NCI-H1105 treated with DMSO at 0.1 percent for 48 hours (cell line): ENCODE data around the gene SCGB3A1.

Source experiments
- DNase-seq: peaks from one replicate; lab custom pipeline; 2025; lab: John Stamatoyannopoulos, UW

Gene SCGB3A1, protein sequence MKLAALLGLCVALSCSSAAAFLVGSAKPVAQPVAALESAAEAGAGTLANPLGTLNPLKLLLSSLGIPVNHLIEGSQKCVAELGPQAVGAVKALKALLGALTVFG

DNA sequence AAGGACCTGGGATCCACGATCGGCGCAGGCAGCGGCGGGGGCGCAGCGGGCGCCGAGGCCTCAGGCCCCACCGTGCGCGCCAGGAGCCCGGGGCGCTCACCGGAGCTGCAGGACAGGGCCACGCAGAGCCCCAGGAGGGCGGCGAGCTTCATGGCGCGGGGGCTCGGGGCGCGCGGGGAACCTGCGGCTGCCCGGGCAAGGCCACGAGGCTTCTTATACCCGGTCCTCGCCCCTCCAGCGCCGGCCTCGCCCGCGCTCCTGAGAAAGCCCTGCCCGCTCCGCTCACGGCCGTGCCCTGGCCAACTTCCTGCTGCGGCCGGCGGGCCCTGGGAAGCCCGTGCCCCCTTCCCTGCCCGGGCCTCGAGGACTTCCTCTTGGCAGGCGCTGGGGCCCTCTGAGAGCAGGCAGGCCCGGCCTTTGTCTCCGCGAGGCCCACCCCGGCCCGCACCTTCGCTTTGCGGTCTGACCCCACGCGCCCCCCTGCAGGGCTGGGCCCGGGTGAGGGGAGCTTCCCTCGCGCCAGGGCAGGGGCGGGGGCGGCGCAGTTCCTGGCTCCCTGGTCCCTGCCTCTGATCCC, at the start of gene SCGB3A1:
SCGB3A1 (minus strand) TSS at position 189 of the 577 bp plus-strand sequence; CDS start at position 152, 37 bp downstream.
- no peak for DNase-seq

DNA sequence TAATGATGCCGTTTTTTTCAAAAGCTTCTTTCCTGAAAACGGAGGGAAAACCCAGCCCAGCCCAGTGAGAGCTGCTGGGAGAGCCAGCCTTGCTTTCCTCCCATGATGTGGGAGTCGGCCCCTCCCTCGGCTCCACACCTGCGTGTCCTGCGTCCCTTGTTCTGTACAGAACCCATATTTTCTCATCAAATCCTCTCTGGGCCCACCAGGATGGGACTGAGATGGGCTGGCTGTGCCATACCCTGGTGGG, 49.2 kb upstream of the SCGB3A1 start:
- no peak for DNase-seq

DNA sequence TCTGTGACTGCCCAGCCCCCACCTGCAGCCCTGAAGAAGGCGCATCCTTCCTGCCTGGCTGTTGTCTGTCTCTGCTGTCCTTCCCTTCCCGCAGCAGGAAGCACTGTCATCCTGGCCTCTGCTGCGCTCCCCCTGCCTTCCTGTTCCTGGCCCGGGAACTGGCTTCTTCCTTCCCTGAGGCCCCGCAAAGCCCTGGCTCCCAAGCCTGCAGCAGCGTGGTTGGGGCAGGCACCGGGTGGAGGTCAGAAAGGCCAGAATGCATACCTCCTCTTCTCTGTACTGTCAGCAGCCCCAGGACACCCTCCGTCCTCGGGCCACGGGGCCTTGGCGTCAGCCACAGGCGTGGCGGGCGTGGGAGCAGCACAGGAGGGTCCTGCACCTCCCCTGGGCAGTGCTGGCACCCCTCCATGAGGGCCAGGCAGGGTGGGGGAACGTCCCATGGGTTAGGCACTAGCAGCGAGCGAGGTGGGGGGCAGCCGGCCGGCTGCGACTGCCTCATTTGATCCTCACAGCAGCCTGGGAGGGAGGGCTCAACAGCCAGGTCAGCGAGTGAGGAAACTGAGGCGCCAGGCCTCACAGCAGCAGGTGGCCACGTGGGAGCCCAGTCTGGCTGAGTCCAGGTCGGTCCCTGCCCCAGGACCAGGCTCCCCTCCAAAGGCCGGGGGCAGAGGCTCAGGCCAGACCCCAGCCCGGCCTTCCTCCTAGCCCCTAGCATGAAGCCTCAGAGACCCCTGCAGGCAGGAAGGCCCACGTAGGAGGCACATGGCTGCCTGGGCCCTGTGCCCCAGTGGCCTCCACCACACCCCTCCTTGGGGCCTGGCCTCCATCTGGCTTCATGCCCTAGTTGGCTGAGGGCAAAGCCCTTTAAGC, 48.7 kb upstream of the SCGB3A1 start:
- DNase-seq = no peak

DNA sequence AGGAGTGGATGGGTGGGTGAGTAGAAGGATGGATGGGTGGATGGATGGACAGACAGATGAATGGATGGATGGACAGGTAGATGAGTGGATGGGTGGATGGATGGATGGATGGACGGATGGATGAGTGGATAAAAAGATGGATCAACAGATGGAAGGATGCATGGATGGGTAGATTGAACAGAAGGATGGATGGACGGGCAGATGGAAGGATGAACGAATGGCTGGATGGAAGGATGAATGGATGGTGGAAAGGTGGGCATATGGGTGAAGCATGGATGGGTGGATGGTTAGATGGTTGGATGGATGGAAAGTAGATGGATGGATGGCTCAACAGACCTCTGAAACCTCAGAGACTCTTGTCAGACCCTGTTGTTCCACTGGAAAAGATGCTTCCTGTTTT, 48.0 kb upstream of the SCGB3A1 start:
- DNase-seq = no peak

DNA sequence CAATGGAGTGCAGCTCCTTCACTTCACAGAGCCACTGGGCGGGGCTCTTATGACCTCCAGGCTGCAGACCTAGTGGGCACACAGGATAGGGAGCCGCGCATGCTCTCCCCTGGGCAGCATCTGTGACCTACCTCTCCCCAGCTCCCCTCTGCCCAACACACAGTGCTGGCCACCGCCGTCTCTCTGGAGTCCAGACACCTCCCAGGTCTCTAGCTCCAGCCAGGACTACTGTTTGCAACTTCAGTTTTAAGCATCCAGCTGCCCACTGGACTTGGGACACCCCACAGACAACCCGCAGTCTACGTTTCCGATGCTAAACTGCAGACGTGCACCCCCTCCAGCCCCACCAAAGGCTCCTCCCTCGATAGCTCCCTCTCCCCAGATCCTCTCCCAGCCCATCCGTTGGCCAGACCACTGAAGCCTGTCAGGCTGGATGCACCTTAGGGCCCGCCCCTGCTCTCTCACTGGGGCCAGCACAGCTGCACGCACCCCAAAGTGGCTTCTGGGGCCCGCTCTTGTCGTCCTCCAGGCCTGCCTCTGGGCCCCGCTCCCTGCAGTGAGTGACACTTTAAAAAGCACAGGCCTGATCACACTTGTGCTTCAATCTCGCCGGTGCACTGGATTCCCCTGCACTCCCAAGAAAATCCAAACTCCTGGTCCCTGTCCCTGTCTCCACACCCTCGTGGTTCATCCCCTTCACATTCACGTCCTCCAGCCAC, 46.8 kb upstream of the SCGB3A1 start:
- no peak for DNase-seq

DNA sequence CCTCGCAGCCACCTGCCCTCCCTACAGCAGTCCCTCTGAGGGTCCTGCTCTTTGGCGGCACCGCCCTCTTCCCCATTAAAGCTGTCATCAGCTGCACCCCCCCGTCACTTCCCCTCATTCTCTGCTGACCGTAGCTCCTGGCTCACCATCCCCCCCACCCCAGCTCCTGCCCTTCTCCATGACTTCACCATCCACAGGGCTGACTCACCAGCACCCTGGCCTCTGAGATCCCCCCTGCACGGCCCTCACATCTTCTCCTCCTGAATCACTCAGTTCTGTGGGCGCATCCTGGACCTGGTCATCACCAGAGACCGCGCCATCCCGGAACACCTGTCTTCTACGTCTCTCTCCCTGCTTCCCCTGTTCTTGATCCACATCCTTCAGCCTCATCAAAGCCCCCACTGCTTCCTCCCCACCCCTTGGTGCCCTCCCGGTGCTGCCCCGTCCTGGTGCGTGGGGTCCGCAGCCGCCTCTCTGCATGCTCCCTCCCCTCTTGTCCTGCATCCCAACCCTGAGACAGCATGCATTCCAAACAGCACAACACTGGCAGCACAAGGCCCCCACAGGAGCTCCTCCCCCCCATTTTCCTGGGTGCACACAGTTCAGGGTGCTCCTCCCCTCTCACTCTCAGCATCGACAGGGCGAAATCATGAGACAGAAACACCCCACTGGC, 45.2 kb upstream of the SCGB3A1 start:
- DNase-seq = no peak

DNA sequence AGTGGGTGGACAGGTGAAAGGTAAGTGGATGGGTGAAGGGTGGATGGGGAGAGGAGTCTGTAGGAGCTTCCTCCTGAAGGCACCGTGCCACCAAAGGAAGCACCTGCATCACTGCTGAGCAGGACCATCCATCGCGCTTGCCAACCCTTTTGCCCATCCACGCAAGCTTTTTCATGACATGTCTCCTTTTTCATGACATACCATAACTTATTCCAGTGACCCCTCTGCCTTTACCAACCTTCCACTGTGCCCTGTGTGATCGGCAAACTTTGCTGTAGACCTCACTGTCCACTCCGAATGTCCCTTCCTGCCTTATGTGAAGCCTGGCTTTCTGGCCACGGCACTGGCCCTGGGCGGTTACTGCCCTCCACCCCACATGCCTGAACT, 44.7 kb upstream of the SCGB3A1 start:
- no peak for DNase-seq

DNA sequence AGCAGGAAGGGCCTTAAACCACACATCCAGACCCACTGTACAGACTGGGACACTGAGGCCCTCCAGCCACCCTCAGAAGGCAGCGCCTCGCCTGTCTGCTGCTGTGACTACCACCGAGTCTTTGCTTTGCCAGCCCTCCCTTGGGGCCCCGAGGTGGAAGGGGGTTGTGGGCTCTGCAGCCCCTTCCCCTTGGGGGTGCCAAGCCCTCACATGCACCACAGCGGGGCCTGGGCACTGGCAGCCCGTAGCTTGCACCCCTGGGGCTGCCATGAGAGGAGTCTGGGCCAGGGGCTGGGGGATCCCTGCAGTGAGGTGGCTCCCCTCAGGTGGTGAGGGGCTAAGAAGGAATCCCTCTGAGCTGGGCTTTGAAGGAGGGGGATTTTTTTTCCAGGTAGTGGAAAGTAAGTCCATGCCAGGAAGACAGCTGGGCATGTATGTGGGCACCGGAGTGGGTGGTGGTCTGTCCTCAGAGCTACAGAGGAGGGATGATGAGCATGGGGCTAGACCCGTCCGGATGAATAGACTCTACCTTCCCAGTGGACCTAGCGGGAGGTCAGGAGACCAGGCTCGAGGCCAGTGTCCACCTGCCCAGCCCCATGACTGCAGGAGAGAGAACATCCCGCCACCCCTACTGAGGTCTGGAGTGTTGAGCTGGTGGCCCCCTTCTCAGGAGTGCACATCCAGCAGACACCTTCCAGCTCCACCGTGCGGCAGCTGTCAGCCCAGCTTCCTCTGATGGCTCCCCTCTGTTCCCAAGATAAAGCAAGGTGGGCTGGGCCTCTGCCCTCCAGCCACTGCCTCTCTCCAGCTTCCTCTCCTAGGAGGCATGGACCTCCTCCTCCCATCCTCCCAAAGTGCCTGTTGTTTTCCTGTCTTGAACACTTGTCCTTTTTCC, 42.2 kb upstream of the SCGB3A1 start:
- DNase-seq = no peak

DNA sequence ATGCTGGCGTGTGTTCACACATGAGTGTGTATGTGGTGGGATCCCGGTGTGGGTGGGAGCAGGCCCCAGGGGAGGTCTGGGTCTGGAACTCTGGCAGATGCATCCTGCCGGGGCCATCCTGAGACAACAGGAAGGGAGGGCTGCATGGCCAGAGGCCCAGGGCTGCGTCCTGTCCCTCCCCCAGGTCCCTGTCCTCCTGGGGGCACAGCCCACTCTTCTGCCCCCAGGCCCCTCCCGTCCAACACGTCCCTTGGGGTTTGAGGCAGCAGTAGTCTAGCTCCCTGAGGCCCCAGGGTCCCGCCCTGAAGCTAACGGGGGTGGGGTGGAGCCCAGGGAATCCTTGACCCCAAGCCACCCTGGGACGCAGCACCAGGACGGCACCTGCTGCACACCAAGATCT, 41.5 kb upstream of the SCGB3A1 start:
- DNase-seq = no peak

DNA sequence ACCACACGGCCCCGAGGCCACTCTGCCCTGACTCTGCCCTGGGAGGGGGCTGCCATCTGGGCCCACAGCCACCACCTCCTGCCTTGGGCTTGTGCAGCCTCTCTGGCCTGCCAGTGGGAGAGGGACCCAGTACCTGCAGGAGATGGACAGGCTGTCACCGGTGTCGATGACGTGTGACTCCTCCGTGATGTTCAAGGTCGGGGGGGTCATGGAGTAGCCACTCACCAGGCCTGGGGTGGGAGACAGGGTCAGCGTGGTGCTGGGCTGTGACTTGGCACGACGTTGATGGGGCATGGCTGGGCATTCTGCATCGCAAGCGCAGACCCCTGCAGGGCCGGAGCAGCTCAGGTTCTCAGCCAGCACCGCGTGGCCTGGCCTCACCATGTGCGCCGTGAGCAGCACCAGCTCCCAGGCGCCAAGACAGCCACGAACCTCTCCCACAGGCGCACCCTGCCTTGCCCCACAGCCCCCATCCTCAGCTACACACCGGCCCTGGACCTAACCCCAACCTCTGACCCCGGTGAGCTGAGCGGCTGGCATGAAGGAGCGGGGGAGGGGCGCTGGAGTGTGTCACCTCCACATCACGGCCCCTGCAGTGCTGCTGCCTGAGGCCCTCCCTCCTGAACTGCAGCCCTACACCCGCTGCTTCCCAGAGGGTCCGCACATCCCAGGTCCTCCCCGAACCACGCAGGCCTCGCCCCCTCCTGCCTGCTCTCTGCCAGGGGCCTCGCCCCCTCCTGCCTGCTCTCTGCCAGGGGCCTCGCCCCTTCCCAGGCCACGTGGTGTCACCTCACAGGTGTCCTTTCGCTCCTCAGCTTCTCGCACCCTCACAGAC, 40.5 kb upstream of the SCGB3A1 start:
- DNase-seq = peak; percentile 76

DNA sequence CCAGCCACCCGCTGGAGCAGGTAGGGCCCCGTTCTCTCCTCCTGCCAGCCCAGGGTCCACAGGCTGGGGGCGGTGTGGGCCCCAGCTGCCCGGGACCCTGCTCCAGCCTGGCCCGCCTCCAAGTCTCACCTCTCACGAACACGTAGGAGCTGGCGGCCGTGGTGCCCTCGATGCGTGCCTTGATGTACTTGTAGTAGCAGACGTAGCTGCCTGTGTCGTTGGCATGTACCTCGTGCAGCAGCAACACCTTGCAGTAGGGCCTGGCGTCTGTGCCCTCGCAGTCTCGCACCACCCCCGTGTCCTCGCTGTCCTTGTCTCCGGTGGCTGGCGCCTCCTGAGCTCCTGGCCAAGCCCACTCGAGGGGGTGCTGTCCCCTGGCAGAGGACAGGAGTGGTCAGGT, 39.1 kb upstream of the SCGB3A1 start:
- no peak for DNase-seq

DNA sequence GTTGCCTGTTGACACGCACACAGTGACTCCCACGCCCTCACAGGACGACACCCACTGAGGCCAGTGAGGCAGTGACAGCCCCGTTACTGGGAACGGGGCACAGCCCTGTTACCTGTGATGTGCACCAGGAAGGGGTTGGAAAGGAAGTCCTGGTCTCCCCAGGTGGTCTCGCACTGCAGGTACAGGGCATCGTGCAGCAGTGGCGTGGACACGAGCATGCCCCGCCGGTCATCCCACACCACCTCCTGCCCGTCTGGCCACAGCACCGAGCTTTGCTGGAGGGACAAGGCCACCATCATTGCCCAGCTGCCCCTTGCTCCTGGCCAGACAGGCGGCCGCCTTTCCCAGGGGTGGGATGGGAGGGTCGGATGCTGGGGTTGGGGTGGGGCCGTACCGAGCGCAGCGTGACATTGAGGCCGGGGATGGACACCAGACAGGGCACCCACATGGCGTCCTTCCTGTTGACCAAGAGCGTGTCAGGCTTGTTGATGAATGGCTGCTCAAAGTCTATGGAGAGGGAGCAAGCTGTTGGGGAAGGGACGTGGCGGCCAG, 38.6 kb upstream of the SCGB3A1 start:
- DNase-seq = no peak

DNA sequence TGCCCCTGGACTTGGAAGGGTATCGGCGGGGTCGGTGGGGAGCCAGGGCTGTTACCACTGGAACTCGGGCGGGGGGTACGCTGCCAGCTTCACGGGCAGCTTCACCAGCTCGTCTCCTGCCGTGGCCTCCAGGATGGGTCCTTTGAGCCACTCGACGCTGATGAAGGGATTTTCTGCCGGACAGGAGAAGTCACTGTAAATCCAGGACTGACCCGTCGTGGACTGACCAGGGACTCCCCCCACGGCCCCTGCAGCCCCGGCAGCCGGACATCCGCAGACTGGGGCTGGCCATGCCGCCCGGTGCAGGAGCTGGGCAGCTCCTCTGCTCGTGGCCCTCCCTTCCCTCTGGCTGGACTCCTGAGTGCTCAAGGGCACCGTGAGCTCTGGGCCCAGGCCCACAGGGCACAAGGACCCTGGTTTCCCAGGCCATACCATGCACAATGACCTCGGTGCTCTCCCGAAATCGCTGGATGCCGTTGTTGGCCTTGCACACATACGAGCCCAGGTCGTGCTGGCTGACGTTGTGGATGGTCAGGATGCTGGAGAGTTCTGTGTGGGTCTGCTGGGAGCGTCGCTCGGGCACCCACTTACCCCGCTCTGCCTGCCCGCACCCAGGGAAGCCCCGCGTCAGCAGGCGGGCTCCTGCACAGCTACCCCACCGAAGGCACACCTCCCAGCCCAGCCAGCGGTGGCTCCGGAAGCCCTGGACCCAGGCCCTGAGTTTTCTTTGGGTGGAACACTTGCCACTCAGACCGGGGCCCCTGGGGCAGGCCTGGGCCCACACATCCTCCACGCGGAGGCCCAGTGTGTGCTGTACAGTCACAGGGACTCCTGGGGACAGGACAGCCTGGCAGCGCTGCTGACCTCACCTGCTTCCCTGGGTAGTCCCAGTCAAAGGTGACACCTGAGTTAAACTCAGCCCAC, 37.8 kb upstream of the SCGB3A1 start:
- DNase-seq = no peak

DNA sequence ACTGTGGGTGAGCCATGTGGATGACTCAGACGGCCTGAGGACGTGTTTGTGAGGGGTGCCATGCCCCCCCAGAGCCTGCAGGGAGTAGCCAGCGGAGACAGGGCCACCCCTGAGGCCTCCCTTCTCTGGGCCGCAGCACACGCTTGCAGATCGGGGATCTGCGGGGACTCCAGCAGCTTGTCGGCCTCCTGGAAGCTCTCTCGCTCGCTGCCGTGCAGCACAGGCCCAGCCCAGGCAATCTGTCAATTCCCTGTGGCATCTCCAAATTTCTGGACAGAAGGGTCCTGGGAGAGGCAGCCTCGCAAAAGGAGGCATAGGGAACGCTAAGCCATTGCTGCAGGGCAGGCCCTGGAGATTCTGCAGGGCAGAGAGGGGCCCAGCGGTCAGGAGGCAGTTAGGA, 36.9 kb upstream of the SCGB3A1 start:
- no peak for DNase-seq

DNA sequence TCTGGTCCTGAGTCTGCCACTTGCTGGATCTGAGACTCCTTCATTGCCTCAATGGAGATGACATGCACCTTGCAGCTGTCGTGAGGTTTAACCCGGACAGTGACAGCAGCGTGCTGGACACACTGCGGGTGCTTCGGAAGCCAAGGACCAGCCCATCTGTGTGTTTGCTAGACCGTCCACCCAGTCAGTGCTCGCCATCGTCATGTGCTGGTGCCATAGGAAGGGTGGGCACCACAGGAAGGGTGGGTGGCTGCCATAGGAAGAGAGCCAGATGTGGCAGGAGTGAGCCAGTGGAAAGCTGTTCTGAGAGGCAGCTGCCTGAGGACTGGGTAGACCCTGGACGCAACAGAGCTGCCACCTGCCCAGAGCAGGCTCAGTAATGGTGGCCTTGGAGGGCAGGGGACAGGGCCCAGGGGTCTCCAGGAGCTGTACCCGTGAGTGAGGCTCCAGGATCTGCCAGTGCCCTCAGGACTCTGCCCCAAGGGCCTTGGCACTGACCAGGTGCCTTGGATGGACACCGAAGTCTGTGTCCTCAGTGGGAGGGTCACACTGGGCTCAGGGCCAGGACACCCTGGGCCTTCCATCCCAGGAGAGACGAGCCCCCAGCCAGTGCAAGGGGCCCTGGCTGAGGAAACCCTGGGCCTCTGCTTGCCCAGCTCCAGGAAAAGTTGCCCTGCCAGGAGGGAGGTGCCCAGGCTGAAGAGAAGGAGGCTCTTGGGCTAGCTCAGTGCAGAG, 36.3 kb upstream of the SCGB3A1 start:
- DNase-seq = no peak

DNA sequence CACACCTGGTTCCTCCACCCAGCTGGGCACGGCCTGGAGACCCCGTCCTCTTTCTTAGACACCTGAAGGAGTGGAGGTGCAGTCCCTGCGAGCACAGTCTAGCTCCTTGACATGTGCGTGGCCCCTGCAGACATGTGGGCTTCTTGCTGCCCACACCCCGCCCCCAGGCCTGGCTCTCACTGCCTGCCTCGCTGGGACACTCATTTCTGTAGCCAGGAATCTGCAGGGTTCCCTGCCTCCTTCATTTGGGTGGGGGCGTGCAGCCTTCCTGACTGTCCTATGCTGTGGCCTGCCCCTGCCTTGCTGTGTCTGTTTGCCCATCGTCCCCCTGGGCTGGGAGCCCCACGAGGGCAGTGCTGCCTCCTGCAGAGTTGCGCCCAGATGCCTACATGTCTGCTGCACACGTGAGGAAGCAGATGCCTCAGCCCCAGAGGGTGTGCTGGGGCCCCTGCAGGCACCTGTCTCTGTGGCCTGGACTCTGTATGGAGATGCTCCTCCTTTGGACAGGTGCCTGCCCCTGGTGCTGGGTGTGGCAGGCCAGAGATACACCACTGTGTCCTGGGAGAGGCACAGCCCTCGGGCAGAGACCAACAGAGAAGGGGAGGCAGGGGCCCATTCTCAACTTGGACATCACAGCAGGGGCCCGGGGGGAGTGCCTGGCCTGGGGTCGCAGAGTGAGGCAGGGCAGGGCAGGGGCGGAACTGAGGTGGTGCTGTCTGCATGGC, 35.5 kb upstream of the SCGB3A1 start:
- no peak for DNase-seq

DNA sequence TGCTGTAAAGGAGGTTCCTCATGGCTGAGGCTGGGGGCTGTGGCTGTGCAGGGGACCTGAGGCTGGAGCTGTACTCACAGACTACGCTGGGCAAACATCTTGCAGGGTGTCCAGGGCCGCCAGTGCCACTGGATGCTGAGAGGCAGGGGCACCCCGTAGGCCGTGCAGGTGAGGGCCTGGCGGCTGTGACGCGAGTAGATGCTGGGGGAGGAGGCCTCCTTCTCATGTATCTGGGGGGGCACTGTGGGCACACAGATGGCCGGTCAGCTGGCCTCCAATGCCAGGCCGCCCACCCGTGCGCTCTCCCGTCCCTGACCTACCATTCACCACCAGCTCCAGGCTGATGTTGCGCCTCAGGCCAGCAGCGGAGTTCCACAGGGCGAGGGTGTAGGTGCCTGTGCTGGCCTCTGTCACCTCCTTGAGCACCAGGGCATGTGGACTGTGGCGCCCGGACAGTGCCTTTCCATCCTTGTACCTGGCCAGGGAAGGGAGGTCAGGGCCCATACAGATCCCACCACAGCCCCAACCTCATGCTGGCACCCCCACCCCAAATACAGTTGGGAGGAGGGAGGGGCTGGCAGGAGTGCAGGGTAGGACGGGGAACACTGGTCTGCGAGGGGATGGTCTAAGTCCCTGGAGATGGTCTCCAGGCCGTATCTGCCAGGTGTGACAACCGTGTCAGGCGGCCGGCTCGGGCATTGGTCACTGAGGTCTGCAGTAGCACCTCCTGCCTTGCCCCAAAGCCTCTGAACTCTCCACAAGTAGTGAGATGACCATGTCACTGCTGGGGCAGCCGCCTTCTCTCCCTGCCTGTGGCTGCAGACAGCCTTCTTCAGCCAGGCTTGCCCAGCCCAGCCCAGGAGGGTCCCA, 34.7 kb upstream of the SCGB3A1 start:
- DNase-seq = no peak
